GM19438 (cell line): ENCODE data around the gene GRHL1.

Experiments
- ATAC-seq: cut with Tn5 transposase; IDR thresholded peaks from one replicate; pipeline ENCODE4 v1.9.1; 2021; ENCODE audit warnings: low read depth; ENCODE audit not compliant: unreplicated experiment

Gene GRHL1

GRCh38 chr2:9991829-9992273 lies 40.4 kb downstream of the GRHL1 start:
- no peak for ATAC-seq

- ATAC-seq: no peak
These were observed 41.1 kb downstream of the GRHL1 start for GRCh38 chr2:9992427-9993187.

GRCh38 chr2:9993488-9994165 lies 42.1 kb downstream of the GRHL1 start:
- no peak for ATAC-seq

GRCh38 chr2:9994462-9994861 lies 43.0 kb downstream of the GRHL1 start:
- no peak for ATAC-seq

- ATAC-seq: no peak
These were observed 43.6 kb downstream of the GRHL1 start for GRCh38 chr2:9995059-9995458.

- ATAC-seq: no peak
These were observed 44.8 kb downstream of the GRHL1 start for GRCh38 chr2:9996321-9996720.

GRCh38 chr2:9997936-9998335 lies 46.4 kb downstream of the GRHL1 start:
- no peak for ATAC-seq

- no peak for ATAC-seq
These were observed 47.6 kb downstream of the GRHL1 start for GRCh38 chr2:9998916-9999654.

GRCh38 chr2:9999693-10000092 lies 48.2 kb downstream of the GRHL1 start:
- no peak for ATAC-seq

- no peak for ATAC-seq
These were observed 49.0 kb downstream of the GRHL1 start for GRCh38 chr2:10000541-10000940.

GRCh38 chr2:10001586-10001985 lies 50.1 kb downstream of the GRHL1 start:
- no peak for ATAC-seq

GRCh38 chr2:10002109-10002508 lies 50.6 kb downstream of the GRHL1 start:
- ATAC-seq: no peak

GRCh38 chr2:10002681-10003080 lies 51.2 kb downstream of the GRHL1 start:
- no peak for ATAC-seq

GRCh38 chr2:10003206-10004125 lies 52.0 kb downstream of the GRHL1 start:
- ATAC-seq: no peak

- ATAC-seq: no peak
These were observed 52.9 kb downstream of the GRHL1 start for GRCh38 chr2:10004401-10004800.

- no peak for ATAC-seq
These were observed 53.3 kb downstream of the GRHL1 start for GRCh38 chr2:10004836-10005235.

GRCh38 chr2:10005461-10006235 lies 54.2 kb downstream of the GRHL1 start:
- no peak for ATAC-seq

GRCh38 chr2:10006236-10007161 lies 55.0 kb downstream of the GRHL1 start:
- ATAC-seq: no peak

- no peak for ATAC-seq
These were observed 55.9 kb downstream of the GRHL1 start for GRCh38 chr2:10007435-10007834.
